ENCODE data around the gene PCNX1.
"Not testable (repeated sequence)": the region's sequence is repeated elsewhere in the genome, so short reads cannot be mapped to it uniquely, and the experiment has no call there.

DNA sequence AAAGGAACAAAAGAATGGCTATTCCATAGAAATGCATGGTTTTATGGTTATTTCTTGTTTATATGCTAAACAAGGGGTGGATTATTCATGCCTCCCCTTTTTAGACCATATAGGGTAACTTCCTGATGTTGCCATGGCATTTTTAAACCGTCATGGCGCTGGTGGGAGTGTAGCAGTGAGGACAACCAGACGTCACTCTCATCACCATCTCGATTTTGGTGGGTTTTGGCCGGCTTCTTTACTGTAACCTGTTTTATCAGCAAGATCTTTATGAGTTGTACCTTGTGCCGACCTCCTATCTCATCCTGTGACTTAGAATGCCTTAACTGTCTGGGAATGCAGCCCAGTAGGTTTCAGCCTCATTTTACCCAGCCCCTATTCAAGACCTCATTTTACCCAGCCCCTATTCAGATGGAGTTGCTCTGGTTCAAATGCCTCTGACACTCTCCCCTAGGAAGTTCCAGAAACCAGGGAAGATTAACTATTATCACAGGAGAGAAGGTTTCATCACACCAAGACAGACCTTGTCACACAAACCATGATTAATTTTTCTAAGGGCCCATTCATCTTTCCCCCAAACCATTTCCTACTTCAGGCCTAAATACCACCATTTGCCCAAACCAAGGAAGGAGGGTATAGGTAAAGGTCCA is 31.3 kb upstream of the PCNX1 start:
- TF ChIP-seq, protein P1, sequence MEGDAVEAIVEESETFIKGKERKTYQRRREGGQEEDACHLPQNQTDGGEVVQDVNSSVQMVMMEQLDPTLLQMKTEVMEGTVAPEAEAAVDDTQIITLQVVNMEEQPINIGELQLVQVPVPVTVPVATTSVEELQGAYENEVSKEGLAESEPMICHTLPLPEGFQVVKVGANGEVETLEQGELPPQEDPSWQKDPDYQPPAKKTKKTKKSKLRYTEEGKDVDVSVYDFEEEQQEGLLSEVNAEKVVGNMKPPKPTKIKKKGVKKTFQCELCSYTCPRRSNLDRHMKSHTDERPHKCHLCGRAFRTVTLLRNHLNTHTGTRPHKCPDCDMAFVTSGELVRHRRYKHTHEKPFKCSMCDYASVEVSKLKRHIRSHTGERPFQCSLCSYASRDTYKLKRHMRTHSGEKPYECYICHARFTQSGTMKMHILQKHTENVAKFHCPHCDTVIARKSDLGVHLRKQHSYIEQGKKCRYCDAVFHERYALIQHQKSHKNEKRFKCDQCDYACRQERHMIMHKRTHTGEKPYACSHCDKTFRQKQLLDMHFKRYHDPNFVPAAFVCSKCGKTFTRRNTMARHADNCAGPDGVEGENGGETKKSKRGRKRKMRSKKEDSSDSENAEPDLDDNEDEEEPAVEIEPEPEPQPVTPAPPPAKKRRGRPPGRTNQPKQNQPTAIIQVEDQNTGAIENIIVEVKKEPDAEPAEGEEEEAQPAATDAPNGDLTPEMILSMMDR (conservative IDR thresholded peaks at IDR 0.05; ENCODE audit: low read length) = not testable (repeated sequence)
- TF ChIP-seq EZH2phosphoT487 (IDR thresholded peaks at IDR 0.05; ENCODE audit: borderline replicate concordance) = not testable (repeated sequence)

All from Loucy (cell line).